Esophagus (tissue), 2 donors: ENCODE results near the gene APBB2. TPM values are rescaled to one million over a fixed set of nuclear protein-coding genes. Genes with fewer than 3 reads are reported as not detected.

Source experiments
- H3K27ac ChIP-seq, 2 donors: one replicate each; pipeline ENCODE4 v1.5.1; 2013; ENCODE audit warnings: low read depth in 2 of 2, mild to moderate bottlenecking in 2 of 2, inconsistent platforms in 1 of 2, low read length in 1 of 2, moderate library complexity in 1 of 2
- H3K27me3 ChIP-seq, 2 donors: one replicate each; pipeline ENCODE4 v1.6.1; 2013; ENCODE audit warnings: low read length in 2 of 2, control low read depth in 1 of 2, mild to moderate bottlenecking in 1 of 2; ENCODE audit not compliant: insufficient read depth in 2 of 2, control insufficient read depth in 1 of 2
- H3K36me3 ChIP-seq, 2 donors: one replicate each; pipeline ENCODE4 v1.6.1; 2013; ENCODE audit warnings: low read length in 1 of 2; ENCODE audit not compliant: control insufficient read depth in 2 of 2, insufficient read depth in 2 of 2
- H3K4me1 ChIP-seq, 2 donors: one replicate each; pipeline ENCODE4 v1.6.1; 2013; ENCODE audit warnings: low read length in 1 of 2; ENCODE audit not compliant: control insufficient read depth in 2 of 2, insufficient read depth in 2 of 2
- H3K4me3 ChIP-seq, 2 donors: one replicate each; pipeline ENCODE4 v1.5.1; 2013; ENCODE audit warnings: low read length in 2 of 2, mild to moderate bottlenecking in 2 of 2, low read depth in 1 of 2, moderate library complexity in 1 of 2
- H3K9me3 ChIP-seq, 2 donors: one replicate each; pipeline ENCODE4 v1.6.1; 2013; ENCODE audit warnings: mild to moderate bottlenecking in 2 of 2, low read depth in 1 of 2, low read length in 1 of 2, moderate library complexity in 1 of 2; ENCODE audit not compliant: control insufficient read depth in 2 of 2, insufficient read depth in 1 of 2
- WGBS, 2 donors: extraction: QIAGEN DNeasy Blood & Tissue Kit; methylation state at CpG; one replicate each; pipeline ENCODE4 v1.1.7; 2013; 5-methylcytosine and 5-hydroxymethylcytosine counted together
- polyA plus RNA-seq, 2 donors: library from polyadenylated mRNA; stranded (reverse); fragments of 200-250 nt; gene quantifications; one replicate each; pipeline ENCODE4 v1.2.3, GENCODE V29; 2013
- donor health status: healthy with polysubstance abuse.
- donor health status: Bipolar disorder and iron deficiency.

The APBB2 gene
- polyA plus RNA-seq, 2 donors = 3.0 to 4.0 TPM

GRCh38 chr4:40890199-40890598 is 324.1 kb downstream of the APBB2 start:
- WGBS, 2 donors = 94 to 95% methylated on average over 18 of the region's 18 CpGs
- Histone ChIP-seq H3K27ac (no peak overlapping the region), H3K9me3 (no peaks in the 10 kb centered on the region), H3K27me3 (no peaks in the 10 kb centered on the region), H3K4me3 (no peak overlapping the region), H3K4me1 (no peaks in the 10 kb centered on the region), H3K36me3 (peaks cover 7 to 11% of the 10 kb centered on the region in 2 donors)

- no peaks in the 10 kb centered on the region for H3K9me3 ChIP-seq
- no peak overlapping the region for H3K27ac ChIP-seq
- H3K4me1 ChIP-seq = no peaks in the 10 kb centered on the region
- peaks cover 7 to 11% of the 10 kb centered on the region in 2 donors for H3K36me3 ChIP-seq
- no peaks in the 10 kb centered on the region for H3K27me3 ChIP-seq
- H3K4me3 ChIP-seq = no peak overlapping the region
- WGBS, 2 donors = 89 to 92% methylated on average over 5 of the region's 5 CpGs
Observed at GRCh38 chr4:40888933-40889332, 325.4 kb downstream of the APBB2 start.

GRCh38 chr4:40887764-40888131 is 326.6 kb downstream of the APBB2 start:
- Histone ChIP-seq H3K4me1 (no peaks in the 10 kb centered on the region), H3K9me3 (no peaks in the 10 kb centered on the region), H3K36me3 (peaks cover 6 to 8% of the 10 kb centered on the region in 2 donors), H3K4me3 (no peak overlapping the region), H3K27me3 (no peaks in the 10 kb centered on the region), H3K27ac (no peak overlapping the region)
- 73 to 80% methylated on average over 10 of the region's 10 CpGs for WGBS, 2 donors

- Histone ChIP-seq H3K4me1 (no peaks in the 10 kb centered on the region), H3K27me3 (no peaks in the 10 kb centered on the region), H3K4me3 (no peak overlapping the region), H3K27ac (no peak overlapping the region), H3K9me3 (no peaks in the 10 kb centered on the region), H3K36me3 (peaks cover 6 to 11% of the 10 kb centered on the region in 2 donors)
- 93 to 95% methylated on average over 7 of the region's 7 CpGs for WGBS, 2 donors
Observed at GRCh38 chr4:40886931-40887763, 327.2 kb downstream of the APBB2 start.

DNA sequence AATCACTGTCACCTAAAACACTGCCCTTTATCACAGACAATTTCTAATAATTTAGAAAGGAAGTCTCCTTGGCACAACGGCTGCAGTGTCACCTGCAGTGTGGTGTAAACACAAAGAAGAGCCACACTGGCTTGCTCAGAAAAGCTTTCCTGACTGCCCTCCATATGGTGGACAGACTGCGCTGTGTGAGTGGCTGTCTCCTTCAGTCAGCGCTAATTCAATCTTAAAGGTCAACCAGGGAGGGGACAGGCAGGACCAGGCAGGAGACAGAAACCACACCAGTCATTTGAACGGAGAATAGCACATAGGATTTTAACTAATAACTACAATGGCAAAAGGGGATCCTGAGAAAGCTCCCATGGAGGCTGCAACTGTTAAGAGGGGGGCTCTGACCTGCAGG is 332.5 kb downstream of the APBB2 start:
- H3K4me1 ChIP-seq = no peaks in the 10 kb centered on the region
- H3K9me3 ChIP-seq = no peaks in the 10 kb centered on the region
- peaks cover 0 to 7% of the 10 kb centered on the region in 2 donors for H3K36me3 ChIP-seq
- WGBS, 2 donors = 86 to 90% methylated on average over 4 of the region's 4 CpGs
- H3K27me3 ChIP-seq = no peaks in the 10 kb centered on the region
- no peak overlapping the region for H3K27ac ChIP-seq
- H3K4me3 ChIP-seq = no peak overlapping the region

GRCh38 chr4:40881096-40881495 is 333.2 kb downstream of the APBB2 start:
- no peak overlapping the region for H3K4me3 ChIP-seq
- H3K4me1 ChIP-seq = no peaks in the 10 kb centered on the region
- H3K27me3 ChIP-seq = no peaks in the 10 kb centered on the region
- no peaks in the 10 kb centered on the region for H3K9me3 ChIP-seq
- no peak overlapping the region for H3K27ac ChIP-seq
- WGBS, 2 donors = 79 to 84% methylated on average over 2 of the region's 2 CpGs
- peaks cover 0 to 7% of the 10 kb centered on the region in 2 donors for H3K36me3 ChIP-seq

- Histone ChIP-seq H3K36me3 (peaks cover 0 to 7% of the 10 kb centered on the region in 2 donors), H3K4me1 (no peaks in the 10 kb centered on the region), H3K27ac (no peak overlapping the region), H3K4me3 (no peak overlapping the region), H3K27me3 (no peaks in the 10 kb centered on the region), H3K9me3 (no peaks in the 10 kb centered on the region)
- WGBS, 2 donors = 90 to 94% methylated on average over 6 of the region's 6 CpGs
Observed at GRCh38 chr4:40878548-40879055, 335.7 kb downstream of the APBB2 start.

DNA sequence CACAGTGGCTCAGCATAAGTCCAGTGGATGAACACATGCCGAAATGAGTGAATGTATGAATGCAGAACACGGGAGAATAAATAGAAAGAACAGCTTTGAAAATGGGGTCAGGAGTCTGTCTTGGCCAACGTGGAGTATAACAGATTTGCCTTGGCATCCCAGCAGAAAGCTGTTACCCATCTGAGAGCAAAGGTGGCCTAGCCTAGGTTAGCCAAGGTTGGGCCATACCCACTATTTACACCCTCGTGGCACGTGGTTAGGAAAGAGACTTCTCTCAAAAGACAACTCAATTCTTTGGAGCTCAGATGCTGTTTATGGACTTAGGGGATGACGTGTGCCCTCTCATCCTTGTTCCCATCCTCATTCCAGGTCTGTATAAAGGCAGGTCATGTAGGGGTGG is 337.3 kb downstream of the APBB2 start:
- Histone ChIP-seq H3K27me3 (no peaks in the 10 kb centered on the region), H3K36me3 (no peaks in the 10 kb centered on the region), H3K4me3 (no peak overlapping the region), H3K9me3 (peaks cover 0 to 3% of the 10 kb centered on the region in 2 donors), H3K4me1 (no peaks in the 10 kb centered on the region), H3K27ac (no peak overlapping the region)
- WGBS, 2 donors = 93 to 94% methylated on average over 6 of the region's 6 CpGs

- WGBS, 2 donors = 76 to 91% methylated on average over 1 of the region's 1 CpG
- Histone ChIP-seq H3K4me1 (no peaks in the 10 kb centered on the region), H3K27ac (no peak overlapping the region), H3K4me3 (no peak overlapping the region), H3K36me3 (no peaks in the 10 kb centered on the region), H3K9me3 (peaks cover 0 to 3% of the 10 kb centered on the region in 2 donors), H3K27me3 (no peaks in the 10 kb centered on the region)
Observed at GRCh38 chr4:40875507-40876150, 338.7 kb downstream of the APBB2 start.
